CD8-positive, alpha-beta memory T cell (primary cell): ENCODE measurements around the gene GPR151. TPM values are rescaled to one million over a fixed set of nuclear protein-coding genes. Genes with fewer than 3 reads are reported as not detected.

Source experiments
- CTCF ChIA-PET: fragments of 350-600 bp; sonication (Branson Sonifier 250); formaldehyde crosslinking; loops from one replicate; lab custom pipeline; 2021; ENCODE audit warnings: antibody characterized with exemption; lab: Charles Lee
- POLR2A ChIA-PET: fragments of 350-600 bp; sonication (Branson Sonifier 250); formaldehyde crosslinking; loops from one replicate; lab custom pipeline; 2021; ENCODE audit warnings: antibody characterized with exemption; lab: Charles Lee
- DNase-seq, 5 donors: peaks; one replicate each; pipeline versions ENCODE4 v3.0.0 to v3.0.0-alpha.2; 2020 to 2022; ENCODE audit warnings: mixed read lengths in 1 of 5
- H3K27ac ChIP-seq: one replicate; pipeline ENCODE4 v1.7.0; 2013; ENCODE audit warnings: low read depth, mild to moderate bottlenecking, low read length, moderate library complexity
- H3K27me3 ChIP-seq: 2 replicates; pipeline ENCODE4 v1.7.0; 2013; ENCODE audit warnings: low read length, mild to moderate bottlenecking; ENCODE audit not compliant: insufficient read depth, poor library complexity, severe bottlenecking
- H3K36me3 ChIP-seq: 2 replicates; pipeline ENCODE4 v1.7.0; 2013; ENCODE audit warnings: mild to moderate bottlenecking, low read length, moderate library complexity; ENCODE audit not compliant: insufficient read depth
- H3K4me1 ChIP-seq: 2 replicates; pipeline ENCODE4 v1.7.0; 2013; ENCODE audit warnings: mild to moderate bottlenecking, low read length, moderate library complexity; ENCODE audit not compliant: insufficient read depth
- H3K4me3 ChIP-seq: 2 replicates; pipeline ENCODE4 v1.7.0; 2013; ENCODE audit warnings: mild to moderate bottlenecking, low read length
- H3K9me3 ChIP-seq: 2 replicates; pipeline ENCODE4 v1.7.0; 2013; ENCODE audit warnings: mild to moderate bottlenecking, low read length
- H3K27ac Mint-ChIP-seq, 8 donors: one replicate each; pipeline ENCODE4 v1.8.0; 2020 to 2021; ENCODE audit warnings: mixed read lengths in 8 of 8, mild to moderate bottlenecking in 6 of 8, inconsistent platforms in 3 of 8, moderate library complexity in 3 of 8
- H3K27me3 Mint-ChIP-seq, 2 donors: one replicate each; pipeline ENCODE4 v1.8.0; 2020 to 2021; ENCODE audit warnings: mixed read lengths in 2 of 2, mild to moderate bottlenecking in 1 of 2, moderate library complexity in 1 of 2
- H3K36me3 Mint-ChIP-seq, 3 donors: one replicate each; pipeline ENCODE4 v1.8.0; 2020 to 2021; ENCODE audit warnings: mixed read lengths in 3 of 3, inconsistent platforms in 1 of 3, mild to moderate bottlenecking in 1 of 3
- H3K4me1 Mint-ChIP-seq, 3 donors: one replicate each; pipeline ENCODE4 v1.8.0; 2020 to 2021; ENCODE audit warnings: mixed read lengths in 3 of 3, inconsistent platforms in 1 of 3, mild to moderate bottlenecking in 1 of 3
- H3K4me3 Mint-ChIP-seq, 7 donors: one replicate each; pipeline ENCODE4 v1.8.0; 2020 to 2021; ENCODE audit warnings: mixed read lengths in 7 of 7, mild to moderate bottlenecking in 6 of 7, moderate library complexity in 4 of 7, inconsistent platforms in 2 of 7
- H3K9me3 Mint-ChIP-seq, 5 donors: one replicate each; pipeline ENCODE4 v1.8.0; 2020 to 2022; ENCODE audit warnings: mixed read lengths in 5 of 5, mild to moderate bottlenecking in 3 of 5, moderate library complexity in 2 of 5, inconsistent platforms in 1 of 5
- polyA plus RNA-seq: library from polyadenylated mRNA; unstranded; fragments of 300-500 nt; fragmentation: Illumina TruSeq; gene quantifications from one replicate; pipeline ENCODE4 v1.2.3, GENCODE V29; 2021
- total RNA-seq, 2 experiments: library from RNA; stranded (reverse); gene quantifications; one replicate each; pipeline ENCODE4 v1.2.3, GENCODE V29; 2021

GPR151 gene
- total and polyA plus RNA-seq, 3 experiments from 2014 or later: not detected

- H3K4me3 Mint-ChIP-seq: no peak overlapping the region
- peak; percentile 45 to 81 (median 51) for DNase-seq
- POLR2A ChIA-PET: no interaction called here
- H3K36me3 Mint-ChIP-seq: no peaks in the 10 kb centered on the region
- H3K9me3 ChIP-seq: no peaks in the 10 kb centered on the region
- no peaks in the 10 kb centered on the region for H3K4me1 ChIP-seq
- no peak overlapping the region for H3K4me3 ChIP-seq
- peaks cover under 1 to 3% of the 10 kb centered on the region in 2 donors for H3K27me3 Mint-ChIP-seq
- no peaks in the 10 kb centered on the region for H3K9me3 Mint-ChIP-seq
- peaks cover 3 to 5% (median 4%) of the 10 kb centered on the region in 3 donors for H3K4me1 Mint-ChIP-seq
- no peak overlapping the region for H3K27ac ChIP-seq
- H3K27me3 ChIP-seq: no peaks in the 10 kb centered on the region
- H3K27ac Mint-ChIP-seq: peak overlapping the region in 1 of 8 donors; percentile 78
- CTCF ChIA-PET: interaction anchor here (0.5 to 3.8 kb wide), 13 partner anchors 9 to 666 kb away, joined by 3 to 33 read pairs (median 4); no protein-coding TSS in a partner anchor
- no peaks in the 10 kb centered on the region for H3K36me3 ChIP-seq
Measured at GRCh38 chr5:146533260-146533857, 17.4 kb upstream of the GPR151 start.

GRCh38 chr5:146529984-146530383 lies 14.0 kb upstream of the GPR151 start:
- Histone ChIP-seq H3K9me3 (no peaks in the 10 kb centered on the region), H3K27me3 (no peaks in the 10 kb centered on the region), H3K4me1 (no peaks in the 10 kb centered on the region), H3K27ac (no peak overlapping the region), H3K4me3 (no peak overlapping the region), H3K36me3 (no peaks in the 10 kb centered on the region)
- Mint-ChIP-seq H3K4me1 (peaks cover 3 to 5% (median 4%) of the 10 kb centered on the region in 3 donors), H3K4me3 (no peak overlapping the region), H3K27me3 (peaks cover 2 to 8% of the 10 kb centered on the region in 2 donors), H3K9me3 (no peaks in the 10 kb centered on the region), H3K36me3 (no peaks in the 10 kb centered on the region), H3K27ac (no peak overlapping the region)
- ChIA-PET CTCF (interaction anchor here (1.3 kb wide), 1 partner anchor 12 kb away, joined by 4 read pairs; no protein-coding TSS in a partner anchor), POLR2A (no interaction called here)
- no peak for DNase-seq

GRCh38 chr5:146528236-146528635 lies 12.2 kb upstream of the GPR151 start:
- Histone ChIP-seq H3K4me3 (no peak overlapping the region), H3K4me1 (no peaks in the 10 kb centered on the region), H3K9me3 (no peaks in the 10 kb centered on the region), H3K36me3 (no peaks in the 10 kb centered on the region), H3K27ac (no peak overlapping the region), H3K27me3 (no peaks in the 10 kb centered on the region)
- ChIA-PET POLR2A (no interaction called here), CTCF (no interaction called here)
- Mint-ChIP-seq H3K9me3 (no peaks in the 10 kb centered on the region), H3K27ac (no peak overlapping the region), H3K27me3 (peaks cover 2 to 8% of the 10 kb centered on the region in 2 donors), H3K36me3 (no peaks in the 10 kb centered on the region), H3K4me1 (peaks cover under 1 to 2% (median 1%) of the 10 kb centered on the region in 3 donors), H3K4me3 (no peak overlapping the region)
- DNase-seq: no peak

- DNase-seq: no peak
- Histone ChIP-seq H3K27ac (no peak overlapping the region), H3K36me3 (no peaks in the 10 kb centered on the region), H3K9me3 (no peaks in the 10 kb centered on the region), H3K4me3 (no peak overlapping the region), H3K4me1 (no peaks in the 10 kb centered on the region), H3K27me3 (no peaks in the 10 kb centered on the region)
- ChIA-PET CTCF (no interaction called here), POLR2A (no interaction called here)
- H3K9me3 Mint-ChIP-seq: no peaks in the 10 kb centered on the region
- no peak overlapping the region for H3K4me3 Mint-ChIP-seq
- peaks cover 4 to 12% of the 10 kb centered on the region in 2 donors for H3K27me3 Mint-ChIP-seq
- H3K36me3 Mint-ChIP-seq: no peaks in the 10 kb centered on the region
- H3K27ac Mint-ChIP-seq: no peak overlapping the region
- H3K4me1 Mint-ChIP-seq: no peaks in the 10 kb centered on the region
Measured at GRCh38 chr5:146527785-146528184, 11.8 kb upstream of the GPR151 start.

- ChIA-PET CTCF (interaction anchor here (2.9 kb wide), 1 partner anchor 9 kb away, joined by 19 read pairs; no protein-coding TSS in a partner anchor), POLR2A (no interaction called here)
- peaks cover 5 to 6% (median 6%) of the 10 kb centered on the region in 3 donors for H3K4me1 Mint-ChIP-seq
- H3K27me3 Mint-ChIP-seq: peaks cover 7 to 21% of the 10 kb centered on the region in 2 donors
- H3K9me3 Mint-ChIP-seq: no peaks in the 10 kb centered on the region
- H3K27ac Mint-ChIP-seq: no peak overlapping the region
- Histone ChIP-seq H3K36me3 (no peaks in the 10 kb centered on the region), H3K4me3 (no peak overlapping the region), H3K27ac (no peak overlapping the region), H3K27me3 (no peaks in the 10 kb centered on the region), H3K9me3 (no peaks in the 10 kb centered on the region), H3K4me1 (no peaks in the 10 kb centered on the region)
- no peak for DNase-seq
- H3K36me3 Mint-ChIP-seq: no peaks in the 10 kb centered on the region
- H3K4me3 Mint-ChIP-seq: no peak overlapping the region
Measured at GRCh38 chr5:146523698-146524097, 7.7 kb upstream of the GPR151 start.

GRCh38 chr5:146521403-146522106 lies 5.6 kb upstream of the GPR151 start:
- Mint-ChIP-seq H3K27me3 (peaks cover 7 to 13% of the 10 kb centered on the region in 2 donors), H3K9me3 (no peaks in the 10 kb centered on the region), H3K4me1 (peaks cover 5 to 6% (median 6%) of the 10 kb centered on the region in 3 donors), H3K27ac (no peak overlapping the region), H3K4me3 (no peak overlapping the region), H3K36me3 (no peaks in the 10 kb centered on the region)
- H3K4me3 ChIP-seq: no peak overlapping the region
- ChIA-PET POLR2A (no interaction called here), CTCF (interaction anchor here (0.8 to 2.0 kb wide), 3 partner anchors 12 to 444 kb away, joined by 3 to 6 read pairs (median 6); no protein-coding TSS in a partner anchor)
- DNase-seq: no peak
- no peaks in the 10 kb centered on the region for H3K36me3 ChIP-seq
- no peaks in the 10 kb centered on the region for H3K27me3 ChIP-seq
- H3K9me3 ChIP-seq: no peaks in the 10 kb centered on the region
- H3K27ac ChIP-seq: no peak overlapping the region
- H3K4me1 ChIP-seq: no peaks in the 10 kb centered on the region

- POLR2A ChIA-PET: no interaction called here
- DNase-seq: no peak
- Mint-ChIP-seq H3K27me3 (peaks cover 7 to 13% of the 10 kb centered on the region in 2 donors), H3K4me3 (no peak overlapping the region), H3K27ac (no peak overlapping the region), H3K9me3 (no peaks in the 10 kb centered on the region), H3K36me3 (no peaks in the 10 kb centered on the region), H3K4me1 (peaks cover 5 to 10% (median 6%) of the 10 kb centered on the region in 3 donors)
- Histone ChIP-seq H3K4me1 (no peaks in the 10 kb centered on the region), H3K27me3 (no peaks in the 10 kb centered on the region), H3K4me3 (no peak overlapping the region), H3K27ac (no peak overlapping the region), H3K36me3 (no peaks in the 10 kb centered on the region), H3K9me3 (no peaks in the 10 kb centered on the region)
- CTCF ChIA-PET: interaction anchor here (0.8 to 2.0 kb wide), 3 partner anchors 13 to 445 kb away, joined by 3 to 6 read pairs (median 6); no protein-coding TSS in a partner anchor
Measured at GRCh38 chr5:146520731-146521130, 4.7 kb upstream of the GPR151 start.

- H3K4me1 Mint-ChIP-seq: peaks cover 5 to 10% (median 6%) of the 10 kb centered on the region in 3 donors
- DNase-seq: no peak
- POLR2A ChIA-PET: no interaction called here
Measured at GRCh38 chr5:146519554-146519953, 3.6 kb upstream of the GPR151 start.

More at GRCh38 chr5:146519554-146519953, 3.6 kb upstream of the GPR151 start:
- H3K27me3 Mint-ChIP-seq: peaks cover 7 to 13% of the 10 kb centered on the region in 2 donors
- no peak overlapping the region for H3K4me3 Mint-ChIP-seq
- no peak overlapping the region for H3K27ac Mint-ChIP-seq
- CTCF ChIA-PET: no interaction called here
- no peaks in the 10 kb centered on the region for H3K9me3 ChIP-seq
- H3K27me3 ChIP-seq: no peaks in the 10 kb centered on the region
- H3K27ac ChIP-seq: no peak overlapping the region
- no peaks in the 10 kb centered on the region for H3K36me3 ChIP-seq
- H3K4me3 ChIP-seq: no peak overlapping the region
- no peaks in the 10 kb centered on the region for H3K36me3 Mint-ChIP-seq
- H3K4me1 ChIP-seq: no peaks in the 10 kb centered on the region
- no peaks in the 10 kb centered on the region for H3K9me3 Mint-ChIP-seq
